G401.6 (cell line): ENCODE results near the gene TBCD.

Experiments used
- FAIRE-seq: peaks from 2 replicates; lab custom pipeline; 2012; peaks lifted over from hg19 to GRCh38; lab: Jason Lieb, UNC

TBCD gene

GRCh38 chr17:82907797-82908542, 156.1 kb downstream of the TBCD start:
- FAIRE-seq, result no peak

GRCh38 chr17:82908543-82909160, 156.8 kb downstream of the TBCD start:
- no peak for FAIRE-seq

GRCh38 chr17:82909322-82909904, 157.5 kb downstream of the TBCD start:
- FAIRE-seq, result no peak

GRCh38 chr17:82910041-82910481, 158.2 kb downstream of the TBCD start:
- FAIRE-seq, result no peak

- FAIRE-seq, result no peak
Observed at GRCh38 chr17:82910770-82911169, 158.9 kb downstream of the TBCD start.

GRCh38 chr17:82911822-82912221, 160.0 kb downstream of the TBCD start:
- no peak for FAIRE-seq

- no peak for FAIRE-seq
Observed at GRCh38 chr17:82912484-82913089, 160.7 kb downstream of the TBCD start.

GRCh38 chr17:82913304-82914043, 161.6 kb downstream of the TBCD start:
- no peak for FAIRE-seq

- no peak for FAIRE-seq
Observed at GRCh38 chr17:82914375-82914774, 162.5 kb downstream of the TBCD start.

- FAIRE-seq, result no peak
Observed at GRCh38 chr17:82915010-82915756, 163.3 kb downstream of the TBCD start.

- FAIRE-seq, result no peak
Observed at GRCh38 chr17:82915757-82916027, 163.8 kb downstream of the TBCD start.

GRCh38 chr17:82917699-82918345, 166.0 kb downstream of the TBCD start:
- no peak for FAIRE-seq

- FAIRE-seq, result no peak
Observed at GRCh38 chr17:82918508-82918907, 166.6 kb downstream of the TBCD start.

- FAIRE-seq, result no peak
Observed at GRCh38 chr17:82920150-82920549, 168.3 kb downstream of the TBCD start.

GRCh38 chr17:82920715-82921114, 168.8 kb downstream of the TBCD start:
- FAIRE-seq, result no peak

GRCh38 chr17:82921426-82921825, 169.6 kb downstream of the TBCD start:
- no peak for FAIRE-seq

- no peak for FAIRE-seq
Observed at GRCh38 chr17:82922646-82923045, 170.8 kb downstream of the TBCD start.

GRCh38 chr17:82923366-82924113, 171.7 kb downstream of the TBCD start:
- FAIRE-seq, result no peak

- FAIRE-seq, result no peak
Observed at GRCh38 chr17:82924214-82924613, 172.3 kb downstream of the TBCD start.

GRCh38 chr17:82924812-82925211, 172.9 kb downstream of the TBCD start:
- no peak for FAIRE-seq

GRCh38 chr17:82925336-82925735, 173.5 kb downstream of the TBCD start:
- FAIRE-seq, result no peak
